GM21447 (cell line): ENCODE data around the gene CERS5.

Experiments
- ATAC-seq: cut with Tn5 transposase; IDR thresholded peaks from one replicate; pipeline ENCODE4 v1.9.1; 2021; ENCODE audit not compliant: unreplicated experiment

CERS5 gene

DNA sequence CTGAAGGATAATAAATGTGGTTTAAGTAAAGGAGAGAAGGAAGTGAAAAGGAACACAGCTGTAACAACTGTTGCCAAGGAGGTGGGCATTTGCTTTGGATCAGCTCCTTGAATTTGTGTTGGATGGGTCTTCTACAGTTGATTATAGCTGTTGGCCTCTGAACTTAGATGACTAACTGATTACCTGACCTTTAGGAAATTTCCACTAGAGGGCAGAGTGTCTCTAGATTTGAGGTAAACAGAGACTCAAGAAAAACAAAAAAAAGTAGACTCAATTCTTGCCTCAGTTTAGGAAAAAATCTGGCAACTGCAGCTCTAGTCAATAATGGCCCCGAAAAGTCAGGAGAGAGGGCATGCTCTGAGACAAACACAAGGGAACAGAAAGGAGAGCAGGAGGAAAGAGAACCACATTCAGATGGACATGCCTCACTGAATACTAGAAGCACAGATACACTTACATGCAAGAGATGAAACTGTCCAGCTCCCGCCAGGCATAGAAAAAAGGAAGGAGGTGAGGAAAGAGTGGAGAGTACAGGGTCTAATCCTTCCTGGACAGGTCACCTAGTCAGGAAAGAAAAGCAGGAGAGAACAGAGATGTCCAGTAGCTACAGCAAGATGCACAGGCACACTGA is 34.5 kb downstream of the CERS5 start:
- ATAC-seq: no peak

DNA sequence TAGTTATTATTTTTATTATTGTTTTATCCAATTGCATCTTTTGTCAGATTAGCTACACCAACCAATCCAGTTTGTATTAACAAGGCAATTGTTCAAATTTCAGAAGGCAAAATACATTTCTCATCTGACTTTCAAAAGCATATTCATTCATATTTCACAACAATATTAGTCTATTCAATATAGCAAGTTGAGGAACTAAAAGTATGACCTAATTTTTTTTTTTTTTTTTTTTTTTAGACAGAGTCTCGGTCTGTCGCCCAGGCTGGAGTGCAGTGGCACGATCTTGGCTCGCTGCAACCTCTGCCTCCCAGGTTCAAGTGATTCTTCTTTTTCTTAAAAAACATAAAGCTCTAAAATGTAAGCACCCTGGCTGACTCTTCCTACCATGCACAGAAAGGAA is 37.9 kb downstream of the CERS5 start:
- no peak for ATAC-seq

GRCh38 chr12:50127546-50127945 is 39.6 kb downstream of the CERS5 start:
- no peak for ATAC-seq

- ATAC-seq: no peak
Observed at GRCh38 chr12:50123203-50123602, 44.0 kb downstream of the CERS5 start.

DNA sequence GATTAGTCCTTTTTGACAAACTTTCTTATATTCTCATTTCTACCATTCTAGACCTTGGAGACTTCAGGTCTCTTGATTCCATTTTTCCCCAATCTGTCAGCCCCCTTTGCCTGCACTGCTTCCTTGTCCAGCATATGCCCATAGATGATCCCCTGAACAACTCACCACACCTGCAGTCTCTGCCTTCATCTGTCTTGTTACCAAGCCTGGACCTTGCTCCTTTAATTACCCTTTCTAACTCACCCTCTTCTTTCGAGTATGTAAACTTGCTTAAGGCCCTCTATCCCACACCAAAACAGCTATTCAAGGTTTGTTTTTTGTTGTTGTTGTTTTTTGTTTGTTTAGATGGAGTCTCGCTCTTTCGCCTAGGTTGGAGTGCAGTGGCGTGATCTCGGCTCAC is 45.5 kb downstream of the CERS5 start:
- no peak for ATAC-seq

DNA sequence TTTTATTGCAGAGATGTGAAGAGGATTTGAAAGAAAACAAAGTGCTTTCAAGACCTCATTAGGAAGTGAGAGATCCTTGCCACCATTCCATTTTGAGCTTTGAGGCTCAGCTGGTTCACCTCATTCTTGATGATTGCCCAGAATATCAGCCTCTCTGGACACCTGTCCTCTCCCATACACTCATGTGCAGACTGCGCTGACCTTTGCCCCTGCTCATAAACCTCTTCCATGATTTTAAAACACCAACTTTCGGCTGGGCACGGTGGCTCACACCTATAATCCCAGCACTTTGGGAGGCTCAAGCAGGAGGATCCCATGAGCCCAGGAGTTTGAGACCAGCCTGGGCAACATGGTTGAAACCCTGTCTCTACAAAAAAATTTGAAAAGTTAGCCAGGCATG is 46.2 kb downstream of the CERS5 start:
- no peak for ATAC-seq

- ATAC-seq: no peak
Observed at GRCh38 chr12:50120521-50120920, 46.6 kb downstream of the CERS5 start.

- ATAC-seq: no peak
Observed at GRCh38 chr12:50119387-50119786, 47.8 kb downstream of the CERS5 start.

DNA sequence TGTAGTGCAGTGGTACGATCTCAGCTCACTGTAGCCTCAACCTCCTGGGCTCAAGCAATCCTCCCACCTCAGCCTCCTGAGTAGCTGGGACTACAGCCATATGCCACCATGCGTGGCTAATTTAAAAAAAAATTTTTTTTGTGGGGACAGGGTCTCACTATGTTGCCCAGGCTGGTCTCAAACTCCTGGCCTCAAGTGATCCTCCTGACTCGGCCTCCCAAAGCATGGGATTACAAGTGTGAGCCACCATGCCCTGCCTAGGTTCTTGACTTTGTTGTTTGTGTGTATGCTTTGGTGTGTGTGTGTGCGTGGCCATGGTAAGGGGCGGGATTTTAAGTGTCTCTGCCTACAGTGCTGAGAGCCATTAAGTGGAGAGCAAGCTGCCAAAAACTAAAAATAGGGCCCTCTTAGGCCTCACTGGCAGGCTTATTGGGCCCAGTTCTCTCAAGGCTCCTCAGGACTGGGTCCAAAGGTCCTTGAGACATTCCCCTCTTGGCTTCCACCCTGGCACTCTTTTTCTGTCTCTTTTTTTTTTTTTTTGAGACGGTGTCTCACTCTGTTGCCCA is 50.0 kb downstream of the CERS5 start:
- ATAC-seq: no peak

GRCh38 chr12:50112456-50113218 is 54.5 kb downstream of the CERS5 start:
- peak; percentile 4 for ATAC-seq

- ATAC-seq: peak; percentile 78
Observed at GRCh38 chr12:50111693-50112455, 55.3 kb downstream of the CERS5 start, which contains the start of gene COX14. Gene COX14, plus strand, starts transcription at chr12:50112236. Its CDS starts 7,808 bp downstream, at chr12:50120044.

DNA sequence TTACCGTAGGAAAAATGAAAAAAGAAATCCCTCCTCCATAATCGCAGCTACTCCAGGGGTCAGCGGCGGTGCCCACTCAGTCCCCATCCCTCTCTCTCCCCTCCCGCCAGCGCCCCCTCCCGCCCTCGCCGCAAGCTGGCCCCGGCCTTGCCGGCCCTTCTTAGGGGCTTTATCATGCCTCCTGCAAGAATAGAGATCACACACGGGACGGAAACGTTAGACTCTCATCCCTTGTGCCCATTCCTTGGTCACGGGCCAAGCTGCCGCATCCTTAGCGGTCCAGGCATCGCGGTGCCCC is 55.8 kb downstream of the CERS5 start:
- ATAC-seq: no peak

- ATAC-seq: peak; percentile 17
Observed at GRCh38 chr12:50110762-50111351, 56.3 kb downstream of the CERS5 start.

DNA sequence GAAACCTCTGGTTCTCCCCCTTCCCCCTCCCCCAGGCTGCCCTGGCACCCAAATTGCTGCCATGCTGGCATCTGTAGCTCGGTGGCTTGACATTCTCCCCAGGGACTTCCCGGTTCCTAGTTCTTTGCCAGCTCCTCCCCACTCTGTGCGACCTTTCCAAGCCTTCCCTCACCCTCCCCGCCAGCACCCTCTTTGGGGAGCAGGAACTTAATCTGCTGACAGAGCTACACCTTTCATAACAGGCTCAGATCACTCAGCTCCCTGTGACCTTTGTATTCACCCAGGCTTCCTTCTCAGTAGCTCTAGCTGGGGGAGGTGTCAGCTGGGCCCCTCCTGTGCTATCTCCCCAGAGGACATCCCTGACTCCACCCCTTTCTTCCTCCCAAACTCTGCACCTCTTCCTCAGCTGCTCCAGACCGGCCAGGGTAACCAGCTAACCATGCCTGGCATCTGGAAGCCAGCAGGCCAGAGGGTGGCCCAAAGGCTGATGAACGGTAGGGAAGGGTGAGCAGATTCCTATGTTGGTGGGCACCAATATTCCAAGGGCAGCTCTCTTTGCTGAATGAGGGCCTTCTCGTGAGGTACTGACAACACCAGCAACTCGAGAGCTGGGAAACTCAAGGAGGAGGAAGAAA is 56.9 kb downstream of the CERS5 start:
- ATAC-seq: no peak

- no peak for ATAC-seq
Observed at GRCh38 chr12:50109319-50109718, 57.9 kb downstream of the CERS5 start.

DNA sequence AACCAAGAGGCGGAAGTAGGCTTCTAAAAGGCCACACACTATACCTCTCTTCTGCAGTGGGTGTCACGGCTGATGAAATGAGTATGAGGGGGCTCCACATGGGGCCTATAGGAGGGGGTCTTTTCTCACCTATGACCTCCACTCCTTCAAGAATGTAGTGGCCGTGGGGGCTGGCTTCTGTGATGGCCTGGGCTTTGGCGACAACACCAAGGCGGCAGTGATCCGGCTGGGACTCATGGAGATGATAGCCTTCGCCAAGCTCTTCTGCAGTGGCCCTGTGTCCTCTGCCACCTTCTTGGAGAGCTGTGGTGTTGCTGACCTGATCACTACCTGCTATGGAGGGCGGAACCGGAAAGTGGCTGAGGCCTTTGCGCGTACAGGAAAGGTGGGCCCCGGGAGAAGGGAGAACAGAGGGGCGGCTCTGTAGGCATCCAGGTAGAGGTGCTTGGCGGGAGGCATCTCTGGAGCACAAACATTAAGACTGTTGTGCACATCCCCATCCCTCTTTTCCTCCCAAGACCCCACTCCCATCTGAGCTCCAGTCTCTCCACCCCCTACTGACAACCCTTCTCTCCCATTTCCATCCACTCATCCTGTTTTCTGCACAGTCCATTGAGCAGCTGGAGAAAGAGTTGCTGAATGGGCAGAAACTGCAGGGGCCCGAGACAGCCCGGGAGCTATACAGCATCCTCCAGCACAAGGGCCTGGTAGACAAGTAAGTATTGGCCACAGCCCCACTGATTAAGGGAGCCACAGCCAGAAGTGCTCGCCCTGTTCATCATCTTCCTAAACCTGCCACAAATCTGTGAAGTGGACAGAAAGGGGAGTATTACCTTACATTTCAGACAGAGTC is 59.5 kb downstream of the CERS5 start:
- ATAC-seq: no peak

GRCh38 chr12:50106907-50107306 is 60.3 kb downstream of the CERS5 start:
- ATAC-seq: no peak

DNA sequence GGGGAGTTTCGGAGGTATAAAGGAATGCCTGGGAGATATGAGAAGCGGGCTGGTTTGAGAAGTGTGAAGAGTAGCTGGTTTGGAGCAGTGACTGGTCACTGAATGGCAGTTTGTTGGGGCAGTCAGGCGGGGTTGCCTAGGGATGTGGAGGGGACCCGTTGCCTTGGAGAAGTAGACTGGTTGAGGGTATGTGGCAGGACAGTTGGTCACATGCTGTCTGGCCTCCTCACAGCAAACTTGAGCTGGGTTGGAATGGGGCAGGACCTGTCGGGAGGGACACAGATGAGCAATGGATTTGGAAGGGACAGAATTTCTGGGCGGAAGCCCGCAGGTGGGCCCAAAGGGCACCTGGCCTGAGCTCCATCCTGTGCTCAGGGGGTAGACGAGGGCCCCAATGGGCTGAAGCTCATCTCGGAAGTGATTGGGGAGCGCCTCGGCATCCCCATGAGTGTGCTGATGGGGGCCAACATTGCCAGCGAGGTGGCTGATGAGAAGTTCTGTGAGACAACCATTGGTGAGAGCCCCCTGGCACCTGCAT is 61.2 kb downstream of the CERS5 start:
- ATAC-seq: no peak

DNA sequence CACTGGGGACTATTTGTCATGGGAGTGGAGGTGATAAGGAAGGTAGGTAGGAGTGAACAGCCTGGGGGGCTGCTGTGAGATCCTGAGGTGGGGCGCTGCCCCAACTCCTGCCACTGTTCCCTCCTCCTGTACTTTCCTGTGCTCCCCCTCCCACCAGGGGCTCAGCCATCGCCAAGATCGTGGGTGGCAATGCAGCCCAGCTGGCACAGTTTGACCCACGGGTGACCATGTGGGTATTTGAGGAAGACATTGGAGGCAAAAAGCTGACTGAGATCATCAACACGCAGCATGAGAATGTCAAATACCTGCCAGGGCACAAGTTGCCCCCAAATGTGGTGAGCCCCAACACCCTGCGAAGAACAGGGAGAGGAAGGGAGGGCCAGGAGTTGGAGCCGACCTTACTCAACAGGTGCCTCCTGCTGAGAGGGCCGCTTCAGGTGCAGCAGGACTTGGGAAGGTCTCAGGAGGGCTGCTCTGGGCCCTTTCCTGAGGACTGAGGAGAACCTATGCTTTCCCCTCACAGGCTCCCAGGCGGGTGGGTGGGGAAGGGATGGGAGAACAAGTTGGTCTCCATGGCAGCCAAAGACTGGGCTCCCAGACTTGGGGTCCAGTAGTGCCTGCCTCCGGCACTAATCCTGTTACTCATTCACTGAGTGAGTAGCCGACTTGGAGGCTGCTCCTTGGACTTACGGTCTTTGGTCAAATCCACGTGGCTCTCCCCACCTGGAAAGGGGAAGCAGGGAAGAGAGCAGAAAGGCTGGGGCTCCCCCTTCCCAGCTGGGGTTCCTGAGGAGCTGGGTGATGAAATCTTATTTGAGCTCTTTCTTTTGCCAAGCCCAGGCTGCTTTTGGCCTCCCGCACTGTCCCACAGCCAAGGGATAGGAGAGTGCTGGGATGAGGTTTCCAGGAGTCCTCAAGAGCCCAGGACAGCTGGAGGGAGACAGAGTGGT is 62.5 kb downstream of the CERS5 start:
- ATAC-seq: no peak
